Astrocyte (in vitro differentiated cells and primary cell): ENCODE results near the gene ACOT7.

ENCODE experiments used
- EZH2 ChIP-seq: IDR thresholded peaks from 2 replicates; pipeline ENCODE4 v1.6.1; 2012; ENCODE audit warnings: mild to moderate bottlenecking, low read length, inconsistent platforms; ENCODE audit not compliant: insufficient read depth
- TF ChIP-seq, protein P1 (sequence below): IDR thresholded peaks from 2 replicates; pipeline ENCODE4 v1.5.1; 2011; ENCODE audit warnings: low read depth, mild to moderate bottlenecking, inconsistent platforms, low read length, moderate library complexity; ENCODE audit not compliant: insufficient read depth

- TF ChIP-seq, protein P1, sequence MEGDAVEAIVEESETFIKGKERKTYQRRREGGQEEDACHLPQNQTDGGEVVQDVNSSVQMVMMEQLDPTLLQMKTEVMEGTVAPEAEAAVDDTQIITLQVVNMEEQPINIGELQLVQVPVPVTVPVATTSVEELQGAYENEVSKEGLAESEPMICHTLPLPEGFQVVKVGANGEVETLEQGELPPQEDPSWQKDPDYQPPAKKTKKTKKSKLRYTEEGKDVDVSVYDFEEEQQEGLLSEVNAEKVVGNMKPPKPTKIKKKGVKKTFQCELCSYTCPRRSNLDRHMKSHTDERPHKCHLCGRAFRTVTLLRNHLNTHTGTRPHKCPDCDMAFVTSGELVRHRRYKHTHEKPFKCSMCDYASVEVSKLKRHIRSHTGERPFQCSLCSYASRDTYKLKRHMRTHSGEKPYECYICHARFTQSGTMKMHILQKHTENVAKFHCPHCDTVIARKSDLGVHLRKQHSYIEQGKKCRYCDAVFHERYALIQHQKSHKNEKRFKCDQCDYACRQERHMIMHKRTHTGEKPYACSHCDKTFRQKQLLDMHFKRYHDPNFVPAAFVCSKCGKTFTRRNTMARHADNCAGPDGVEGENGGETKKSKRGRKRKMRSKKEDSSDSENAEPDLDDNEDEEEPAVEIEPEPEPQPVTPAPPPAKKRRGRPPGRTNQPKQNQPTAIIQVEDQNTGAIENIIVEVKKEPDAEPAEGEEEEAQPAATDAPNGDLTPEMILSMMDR, result no peak
- TF ChIP-seq EZH2, result no peak
Observed at GRCh38 chr1:6288026-6288425, 105.5 kb downstream of the ACOT7 start.
